H1 (cell line): ENCODE data around the gene IFT80. TPM values are rescaled to one million over a fixed set of nuclear protein-coding genes. Genes with fewer than 3 reads are reported as not detected.

Experiments used
- CTCF ChIA-PET: fragments of 300-600 bp; sonication (Branson Sonifier 250); formaldehyde crosslinking; loops from one replicate; lab custom pipeline; 2021; ENCODE audit not compliant: partially characterized antibody; lab: Charles Lee
- POLR2A ChIA-PET: fragments of 300-600 bp; sonication (Branson Sonifier 250); formaldehyde crosslinking; loops from one replicate; lab custom pipeline; 2021; ENCODE audit warnings: inconsistent platforms; ENCODE audit not compliant: partially characterized antibody; lab: Charles Lee
- DNase-seq, 2 experiments: peaks; one replicate each; pipeline versions ENCODE4 v3.0.0 to v3.0.0-alpha.2; 2010 to 2022; ENCODE audit warnings: low spot score in 2 of 2, low read depth in 1 of 2, mixed read lengths in 1 of 2
- FAIRE-seq: peaks from 2 replicates; lab custom pipeline; 2011; peaks lifted over from hg19 to GRCh38; lab: Jason Lieb, UNC
- H2AFZ ChIP-seq: 2 replicates; pipeline ENCODE4 v1.8.1; 2012; ENCODE audit warnings: low read length, inconsistent platforms
- H2AK5ac ChIP-seq: 2 replicates; pipeline ENCODE4 v1.6.1; 2013; ENCODE audit warnings: low read depth, low read length
- H2BK120ac ChIP-seq: replicated peaks from 2 replicates; pipeline ENCODE3; 2013; ENCODE audit warnings: low read depth, low read length, inconsistent platforms
- H2BK12ac ChIP-seq: 2 replicates; pipeline ENCODE4 v1.6.1; 2013; ENCODE audit warnings: low read depth, low read length
- H2BK15ac ChIP-seq: 2 replicates; pipeline ENCODE4 v1.6.1; 2013; ENCODE audit warnings: low read length
- H2BK20ac ChIP-seq: 2 replicates; pipeline ENCODE4 v1.6.1; 2013; ENCODE audit warnings: low read length
- H2BK5ac ChIP-seq: 2 replicates; pipeline ENCODE4 v1.6.1; 2013; ENCODE audit warnings: low read depth, low read length
- H3K14ac ChIP-seq: 2 replicates; pipeline ENCODE4 v1.6.1; 2013; ENCODE audit warnings: inconsistent platforms; ENCODE audit not compliant: insufficient read length
- H3K18ac ChIP-seq: 2 replicates; pipeline ENCODE4 v1.6.1; 2013; ENCODE audit warnings: low read length; ENCODE audit errors: extremely low read depth
- H3K23ac ChIP-seq: 2 replicates; pipeline ENCODE4 v1.6.1; 2013; ENCODE audit warnings: inconsistent platforms; ENCODE audit not compliant: insufficient read length
- H3K23me2 ChIP-seq: 2 replicates; pipeline ENCODE4 v1.6.1; 2013; ENCODE audit warnings: low read depth, low read length
- H3K27ac ChIP-seq: 2 replicates; pipeline ENCODE4 v1.6.1; 2011; ENCODE audit warnings: low read depth, low read length, inconsistent platforms
- H3K27me3 ChIP-seq, 4 experiments: replicated peaks in 1 of 4; 1 replicate in 1 of 4; 2 replicates in 3 of 4; pipeline versions ENCODE4 v1.6.1 to v1.8.1; 2011 to 2013; ENCODE audit warnings: low read length in 3 of 4, mild to moderate bottlenecking in 3 of 4, inconsistent platforms in 2 of 4, mixed read lengths in 2 of 4, moderate library complexity in 1 of 4; ENCODE audit not compliant: control insufficient read depth in 3 of 4, insufficient read depth in 3 of 4; ENCODE audit errors: extremely low read depth in 1 of 4
- H3K36me3 ChIP-seq, 4 experiments: 2 replicates each; pipeline versions ENCODE4 v1.6.1 to v1.8.1; 2011 to 2013; ENCODE audit warnings: mild to moderate bottlenecking in 4 of 4, low read length in 3 of 4, moderate library complexity in 2 of 4, control low read depth in 1 of 4, inconsistent platforms in 1 of 4; ENCODE audit not compliant: insufficient read depth in 4 of 4, control insufficient read depth in 2 of 4
- H3K4ac ChIP-seq: replicated peaks from 2 replicates; pipeline ENCODE3; 2013; ENCODE audit warnings: low read length, low read depth, mixed read lengths, inconsistent platforms; ENCODE audit not compliant: insufficient read length
- H3K4me1 ChIP-seq, 4 experiments: replicated peaks in 1 of 4; 1 replicate in 1 of 4; 2 replicates in 3 of 4; pipeline versions ENCODE4 v1.6.1 to v1.8.1; 2011 to 2013; ENCODE audit warnings: low read length in 3 of 4, inconsistent platforms in 2 of 4, mixed read lengths in 1 of 4; ENCODE audit not compliant: insufficient read depth in 4 of 4, control insufficient read depth in 3 of 4
- H3K4me2 ChIP-seq, 2 experiments: 2 replicates each; pipeline versions ENCODE4 v1.6.1 to v1.8.1; 2011 to 2013; ENCODE audit warnings: low read depth in 2 of 2, low read length in 2 of 2, control low read depth in 1 of 2, inconsistent platforms in 1 of 2, mild to moderate bottlenecking in 1 of 2; ENCODE audit not compliant: insufficient read depth in 1 of 2
- H3K4me3 ChIP-seq, 4 experiments: fragments of 200-600, 300-600 bp in 1 of 4; sonication (generic), shearing (Covaris generic), sonication (Bioruptor Twin) in 1 of 4; 2 replicates each; pipeline versions ENCODE4 v1.5.1 to v1.8.1; 2011 to 2016; ENCODE audit warnings: low read length in 4 of 4, low read depth in 3 of 4, control low read depth in 2 of 4, inconsistent platforms in 2 of 4, mild to moderate bottlenecking in 2 of 4, mixed read lengths in 1 of 4, moderate library complexity in 1 of 4; ENCODE audit not compliant: insufficient read depth in 2 of 4; ENCODE audit errors: extremely low read depth in 1 of 4
- H3K56ac ChIP-seq: replicated peaks from 2 replicates; pipeline ENCODE3; 2013; ENCODE audit warnings: low read depth, mild to moderate bottlenecking, mixed read lengths, low read length, inconsistent platforms; ENCODE audit not compliant: insufficient read length
- H3K79me1 ChIP-seq: 2 replicates; pipeline ENCODE4 v1.6.1; 2013; ENCODE audit warnings: low read depth, low read length, control low read depth
- H3K79me2 ChIP-seq, 2 experiments: 2 replicates each; pipeline versions ENCODE4 v1.6.1 to v1.8.1; 2012 to 2013; ENCODE audit warnings: low read length in 2 of 2, mild to moderate bottlenecking in 2 of 2, inconsistent platforms in 1 of 2; ENCODE audit not compliant: insufficient read depth in 2 of 2, control insufficient read depth in 1 of 2
- H3K9ac ChIP-seq, 4 experiments: replicated peaks in 1 of 4; 1 replicate in 1 of 4; 2 replicates in 3 of 4; pipeline versions ENCODE4 v1.6.1 to v1.8.1; 2011 to 2013; ENCODE audit warnings: low read depth in 3 of 4, low read length in 3 of 4, control low read depth in 2 of 4, mild to moderate bottlenecking in 2 of 4, moderate library complexity in 2 of 4, inconsistent platforms in 1 of 4; ENCODE audit errors: extremely low read depth in 1 of 4
- H3K9me3 ChIP-seq, 2 experiments: 2 replicates each; pipeline versions ENCODE4 v1.6.1 to v1.8.1; 2012 to 2013; ENCODE audit warnings: mild to moderate bottlenecking in 2 of 2, moderate library complexity in 2 of 2, control low read depth in 1 of 2, inconsistent platforms in 1 of 2, low read depth in 1 of 2, low read length in 1 of 2, mixed read lengths in 1 of 2; ENCODE audit not compliant: insufficient read depth in 2 of 2
- H4K20me1 ChIP-seq, 2 experiments: replicated peaks in 1 of 2; 2 replicates each; pipeline versions ENCODE3 to v1.8.1; 2011 to 2013; ENCODE audit warnings: inconsistent platforms in 2 of 2, low read length in 2 of 2, mild to moderate bottlenecking in 1 of 2; ENCODE audit not compliant: insufficient read depth in 2 of 2, control insufficient read depth in 1 of 2
- H4K5ac ChIP-seq: 2 replicates; pipeline ENCODE4 v1.6.1; 2013; ENCODE audit warnings: low read length, low read depth, mixed read lengths, inconsistent platforms; ENCODE audit not compliant: insufficient read length
- H4K8ac ChIP-seq: 2 replicates; pipeline ENCODE4 v1.8.0; 2013; ENCODE audit warnings: mild to moderate bottlenecking, moderate library complexity, low read length, inconsistent platforms; ENCODE audit not compliant: insufficient read depth; ENCODE audit errors: extremely low read depth
- H4K91ac ChIP-seq: replicated peaks from 2 replicates; pipeline ENCODE3; 2013; ENCODE audit warnings: low read length, mixed read lengths, inconsistent platforms; ENCODE audit not compliant: insufficient read length
- ASH2L ChIP-seq: fragments of 200-600, 300-600 bp; sonication (generic); IDR thresholded peaks from one replicate; pipeline ENCODE4 v1.7.1; 2017; ENCODE audit warnings: low read length
- BACH1 ChIP-seq: IDR thresholded peaks from 2 replicates; pipeline ENCODE4 v1.6.1; 2012; ENCODE audit warnings: low read length, improper control_type of control experiment
- EGR1 ChIP-seq: IDR thresholded peaks from 2 replicates; pipeline ENCODE4 v1.6.1; 2011; ENCODE audit warnings: low read depth, low read length, borderline replicate concordance
- EZH2 ChIP-seq: fragments of 200-600 bp; sonication (generic); IDR thresholded peaks from 2 replicates; pipeline ENCODE4 v1.7.1; 2012; ENCODE audit warnings: low read depth, mild to moderate bottlenecking, moderate library complexity, low read length, inconsistent platforms; ENCODE audit not compliant: severe bottlenecking
- GABPA ChIP-seq: IDR thresholded peaks from 2 replicates; pipeline ENCODE4 v1.6.1; 2011; ENCODE audit warnings: mild to moderate bottlenecking, low read length, moderate library complexity, borderline replicate concordance; ENCODE audit not compliant: insufficient read depth
- PHF8 ChIP-seq: fragments of 200-600 bp; sonication (generic); conservative IDR thresholded peaks from 2 replicates; pipeline ENCODE4 v1.7.1; 2012; ENCODE audit warnings: low read depth, mild to moderate bottlenecking, inconsistent platforms, low read length, moderate library complexity
- RAD21 ChIP-seq, 2 experiments: IDR thresholded peaks in 1 of 2; conservative IDR thresholded peaks in 1 of 2; 2 replicates each; pipeline ENCODE4 v1.6.1; 2011; ENCODE audit warnings: low read depth in 2 of 2, low read length in 2 of 2, improper control_type of control experiment in 1 of 2, inconsistent platforms in 1 of 2, mild to moderate bottlenecking in 1 of 2, moderate library complexity in 1 of 2
- SIRT6 ChIP-seq: IDR thresholded peaks from one replicate; pipeline ENCODE4 v1.7.1; 2012; ENCODE audit warnings: low read length, inconsistent platforms
- SUZ12 ChIP-seq: fragments of 200-600 bp; sonication (generic); IDR thresholded peaks from 2 replicates; pipeline ENCODE4 v1.6.1; 2012; ENCODE audit warnings: mild to moderate bottlenecking, inconsistent platforms, low read length, moderate library complexity, mixed read lengths
- WGBS, 2 experiments: shearing (Covaris generic) in 1 of 2; methylation state at CpG; one replicate each; pipeline versions ENCODE4 v1.1.6 to v1.1.7; 2013 to 2015; ENCODE audit warnings: low lambda C conversion rate in 2 of 2, mixed read lengths in 2 of 2, inconsistent platforms in 1 of 2, low coverage in 1 of 2, missing lambda C conversion rate in 1 of 2; ENCODE audit not compliant: insufficient replicate concordance in 2 of 2, insufficient coverage in 1 of 2, insufficient read length in 1 of 2; ENCODE audit errors: extremely low coverage in 1 of 2, missing lambda C conversion rate in 1 of 2; 5-methylcytosine and 5-hydroxymethylcytosine counted together
- polyA plus RNA-seq, 7 experiments: library from polyadenylated mRNA; depleted of rRNA in 3 of 7; stranded (reverse) in 5 of 7; unstranded in 2 of 7; fragments of >200 nt in 5 of 7; fragments of 200-250 nt in 2 of 7; gene quantifications; 1 replicate in 5 of 7; 2 replicates in 1 of 7; 4 replicates in 1 of 7; pipeline versions ENCODE4 v1.2.1 to v1.2.3, GENCODE V29; 2011 to 2013; ENCODE audit warnings: missing spikeins in 2 of 7, mixed read lengths in 2 of 7
- total RNA-seq: library from RNA; stranded (reverse); fragmentation: NEBNext Ultra II Directional; extraction: Animal tissue kit (Norgen Biotek cat#: 25700); gene quantifications from 2 replicates; pipeline ENCODE4 v1.2.1, GENCODE V29; 2021
- TF ChIP-seq, protein P1 (sequence below): IDR thresholded peaks from 2 replicates; pipeline ENCODE4 v1.6.1; 2012; ENCODE audit warnings: inconsistent platforms

The IFT80 gene
- total and polyA plus RNA-seq, 2 of the 8 experiments (the other 6 are each of a cell fraction or from before 2014, with no cell fraction given) = 7.2 to 25.9 TPM

DNA sequence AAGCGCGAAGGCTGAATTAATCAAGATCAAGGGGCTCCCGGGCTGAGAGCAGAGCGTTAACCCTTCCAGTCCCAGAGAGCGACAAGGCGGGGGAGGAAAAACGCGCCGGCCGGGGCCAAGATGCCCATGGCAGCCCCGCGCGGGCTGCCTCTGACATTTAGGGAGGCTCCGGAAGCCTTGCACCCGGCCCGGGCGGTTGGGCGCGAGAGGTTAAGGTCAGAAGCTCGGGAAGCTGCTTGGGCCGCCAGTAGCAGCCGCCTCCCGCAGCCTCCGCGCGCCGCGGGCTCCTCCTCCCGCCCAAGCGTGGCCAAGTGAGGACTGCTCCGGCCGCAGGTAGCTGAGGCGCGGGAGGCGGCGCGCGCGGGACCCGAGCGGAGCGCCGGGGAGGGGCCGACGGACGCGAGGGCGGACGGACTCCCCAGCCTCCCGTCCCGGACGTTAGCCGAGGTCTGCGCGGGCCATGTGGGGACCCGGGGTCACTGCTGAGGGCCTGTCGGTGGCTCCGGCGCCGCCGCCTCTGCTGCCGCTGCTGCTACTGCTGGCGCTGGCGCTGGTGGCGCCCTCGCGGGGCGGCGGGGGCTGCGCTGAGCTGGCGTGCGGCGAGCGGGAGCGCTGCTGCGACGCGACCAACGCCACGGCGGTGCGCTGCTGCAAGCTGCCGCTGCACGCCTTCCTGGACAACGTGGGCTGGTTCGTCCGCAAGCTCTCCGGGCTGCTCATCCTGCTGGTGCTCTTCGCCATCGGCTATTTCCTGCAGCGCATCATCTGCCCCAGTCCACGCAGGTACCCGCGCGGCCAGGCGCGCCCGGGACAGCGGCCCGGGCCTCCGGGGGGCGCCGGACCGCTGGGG lies 173.6 kb downstream of the IFT80 start, which contains the start of gene C3orf80:
C3orf80 (plus strand) TSS at position 247 of the 850 bp plus-strand sequence; CDS start at position 461, 214 bp downstream.
- H3K18ac ChIP-seq = peak within 1 kb of the TSS; percentile 84; the same call in 1 of the 2 replicates
- H3K23me2 ChIP-seq = peaks cover 18% of the 10 kb centered on the region
- ChIA-PET CTCF (interaction anchor here (0.7 to 2.7 kb wide), 13 partner anchors 9 to 238 kb away, joined by 3 to 6 read pairs (median 3); no protein-coding TSS in a partner anchor), POLR2A (interaction anchor here (1.0 to 3.4 kb wide), 7 partner anchors 9 to 224 kb away, joined by 3 to 13 read pairs (median 4); partner anchors contain the start of genes SMC4 and TRIM59)
- no peak within 1 kb of the TSS for H3K27ac ChIP-seq
- peak within 1 kb of the TSS; percentile 87 for H4K8ac ChIP-seq
- no peak within 1 kb of the TSS for H2BK20ac ChIP-seq
- FAIRE-seq (no peak), DNase-seq (peak in 1 of 2 experiments; percentile 85)
- 3% methylated on average over 65 of the region's 104 CpGs; no CpG with 5 or more reads in 1 of the 2 experiments for WGBS, 2 experiments
- H3K4me2 ChIP-seq = peak within 1 kb of the TSS; percentile 92 to 97
- peak within 1 kb of the TSS; percentile 76 for H4K91ac ChIP-seq
- peak within 1 kb of the TSS; percentile 76; the same call in 1 of the 2 replicates for H2BK15ac ChIP-seq
- no peak within 1 kb of the TSS for H4K5ac ChIP-seq
- no peak within 1 kb of the TSS for H3K4ac ChIP-seq
- no peak within 1 kb of the TSS for H3K56ac ChIP-seq
- H2AK5ac ChIP-seq = no peak within 1 kb of the TSS
- no peak within 1 kb of the TSS for H3K23ac ChIP-seq
- H2BK120ac ChIP-seq = no peak within 1 kb of the TSS
- H3K36me3 ChIP-seq = peaks cover 0 to 2% (median 0%) of the 10 kb centered on the region in 4 experiments; a peak in 1 of 8 replicates
- H3K4me1 ChIP-seq = peaks cover 3 to 14% (median 6%) of the 10 kb centered on the region in 4 experiments
- H2AFZ ChIP-seq = peak within 1 kb of the TSS; percentile 92; the same call in 1 of the 2 replicates
- no peaks in the 10 kb centered on the region for H3K79me2 ChIP-seq
- peak within 1 kb of the TSS in 2 of 4 experiments; percentile 18 to 50; a peak in 1 of 7 replicates for H3K9ac ChIP-seq
- no peak within 1 kb of the TSS for H2BK5ac ChIP-seq
- no peak within 1 kb of the TSS for H3K14ac ChIP-seq
- H3K27me3 ChIP-seq = peaks cover 18 to 44% (median 34%) of the 10 kb centered on the region in 4 experiments
- H3K4me3 ChIP-seq = peak within 1 kb of the TSS; percentile 46 to 66 (median 55)
- no peaks in the 10 kb centered on the region for H3K79me1 ChIP-seq
- H4K20me1 ChIP-seq = no peaks in the 10 kb centered on the region
- H2BK12ac ChIP-seq = no peak within 1 kb of the TSS
- no peaks in the 10 kb centered on the region for H3K9me3 ChIP-seq
- no peak; the same call in none of the 2 replicates for TF ChIP-seq BACH1
- TF ChIP-seq SIRT6 = no peak
- TF ChIP-seq EGR1 = 0 out of 2 replicates have a peak, but pooled peaks have one; percentile 51
- TF ChIP-seq RAD21 (IDR thresholded peaks at IDR 0.05 in 1 of 2, conservative IDR thresholded peaks at IDR 0.05 in 1 of 2; ENCODE audit: low read depth in 2 of 2, low read length in 2 of 2) = peak; percentile 12 to 25; a peak in 3 of 4 replicates
- TF ChIP-seq SUZ12 = peak; percentile 80; the same call in 1 of the 2 replicates
- TF ChIP-seq, protein P1, sequence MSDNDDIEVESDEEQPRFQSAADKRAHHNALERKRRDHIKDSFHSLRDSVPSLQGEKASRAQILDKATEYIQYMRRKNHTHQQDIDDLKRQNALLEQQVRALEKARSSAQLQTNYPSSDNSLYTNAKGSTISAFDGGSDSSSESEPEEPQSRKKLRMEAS = peak; percentile 71; the same call in 1 of the 2 replicates
- TF ChIP-seq ASH2L = peak; percentile 38
- peak; percentile 44; the same call in 1 of the 2 replicates for TF ChIP-seq GABPA
- no peak for TF ChIP-seq EZH2
- 0 out of 2 replicates have a peak, but pooled peaks have one; percentile 29 for TF ChIP-seq PHF8
